GM13976 (cell line): ENCODE data around the gene ALKBH4.

ENCODE experiments used
- DNase-seq: peaks from one replicate; pipeline ENCODE4 v3.0.0; 2012; ENCODE audit warnings: low spot score
- in situ Hi-C: fragments of 300-500 bp; cut with MboI; formaldehyde crosslinking; loops from one replicate; pipeline ENCODE4 v1.12.0; 2022; ENCODE audit warnings: low sequenced_read_pairs, mixed read lengths, inconsistent platforms; ENCODE audit not compliant: unreplicated experiment
- TF ChIP-seq, protein P1 (sequence below): IDR thresholded peaks from 2 replicates; pipeline ENCODE4 v1.5.1; 2012; ENCODE audit warnings: borderline replicate concordance, mild to moderate bottlenecking; ENCODE audit not compliant: insufficient read depth; ENCODE audit errors: extremely low read depth, missing control alignments, control extremely low read depth

Gene ALKBH4

DNA sequence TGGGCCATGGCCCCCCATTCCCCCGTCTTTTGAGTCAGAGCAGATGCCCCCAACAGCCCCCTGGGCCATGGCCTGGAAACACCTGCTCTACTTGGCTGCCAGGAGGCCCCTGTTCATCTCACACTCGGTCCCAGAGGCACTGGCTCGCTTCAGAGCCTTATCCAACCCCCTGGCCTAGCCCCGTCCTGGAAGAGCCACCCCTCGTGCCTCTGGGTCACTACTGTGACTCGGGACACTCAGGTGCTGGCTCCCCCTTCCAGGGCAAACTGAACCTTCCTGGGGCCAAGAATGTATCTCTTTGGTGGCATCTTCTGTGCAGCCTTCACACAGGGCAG is 7.1 kb upstream of the ALKBH4 start:
- TF ChIP-seq, protein P1, sequence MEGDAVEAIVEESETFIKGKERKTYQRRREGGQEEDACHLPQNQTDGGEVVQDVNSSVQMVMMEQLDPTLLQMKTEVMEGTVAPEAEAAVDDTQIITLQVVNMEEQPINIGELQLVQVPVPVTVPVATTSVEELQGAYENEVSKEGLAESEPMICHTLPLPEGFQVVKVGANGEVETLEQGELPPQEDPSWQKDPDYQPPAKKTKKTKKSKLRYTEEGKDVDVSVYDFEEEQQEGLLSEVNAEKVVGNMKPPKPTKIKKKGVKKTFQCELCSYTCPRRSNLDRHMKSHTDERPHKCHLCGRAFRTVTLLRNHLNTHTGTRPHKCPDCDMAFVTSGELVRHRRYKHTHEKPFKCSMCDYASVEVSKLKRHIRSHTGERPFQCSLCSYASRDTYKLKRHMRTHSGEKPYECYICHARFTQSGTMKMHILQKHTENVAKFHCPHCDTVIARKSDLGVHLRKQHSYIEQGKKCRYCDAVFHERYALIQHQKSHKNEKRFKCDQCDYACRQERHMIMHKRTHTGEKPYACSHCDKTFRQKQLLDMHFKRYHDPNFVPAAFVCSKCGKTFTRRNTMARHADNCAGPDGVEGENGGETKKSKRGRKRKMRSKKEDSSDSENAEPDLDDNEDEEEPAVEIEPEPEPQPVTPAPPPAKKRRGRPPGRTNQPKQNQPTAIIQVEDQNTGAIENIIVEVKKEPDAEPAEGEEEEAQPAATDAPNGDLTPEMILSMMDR = no peak
- in situ Hi-C loops = no loop called here
- no peak for DNase-seq

DNA sequence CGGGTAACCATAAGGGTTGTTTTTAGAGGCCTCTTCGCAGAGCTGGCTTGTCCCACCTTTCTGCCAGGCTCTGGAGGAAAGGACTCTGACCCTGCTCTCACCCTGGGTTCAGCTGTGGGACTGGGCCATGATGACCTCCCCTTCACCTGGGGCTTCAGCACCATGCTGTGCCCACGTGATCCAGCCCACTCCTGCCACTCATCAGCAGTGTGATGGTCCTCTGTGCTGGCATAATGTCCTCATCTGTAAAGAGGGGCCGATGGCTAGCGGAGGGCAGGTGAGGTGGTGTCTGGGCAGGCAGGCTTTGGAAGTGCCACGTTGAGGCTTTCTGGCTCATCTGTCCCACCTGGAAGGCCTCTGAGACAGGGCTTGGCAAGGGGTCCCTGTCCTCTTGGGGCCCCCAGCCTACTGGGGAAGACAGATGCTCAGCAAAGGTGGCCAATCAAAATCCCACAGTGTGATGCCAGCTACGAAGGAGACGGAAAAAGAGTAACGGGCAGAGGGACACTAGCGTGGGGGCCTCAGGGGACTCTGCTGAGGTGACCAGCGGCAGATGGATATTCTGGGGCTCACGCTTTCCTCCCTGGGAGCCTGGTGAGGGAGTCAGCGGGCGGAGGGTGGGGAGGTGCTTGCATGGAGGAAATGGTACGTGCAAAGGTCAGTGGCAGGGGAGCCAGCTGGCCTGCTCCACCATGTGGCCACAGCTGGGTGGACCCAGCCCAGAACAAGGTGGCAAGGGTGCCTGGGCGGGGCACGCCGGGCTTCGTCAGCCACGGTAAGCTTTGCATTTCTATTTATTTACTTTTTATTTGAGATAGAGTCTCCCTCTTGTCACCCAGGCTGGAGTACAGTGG is 5.5 kb upstream of the ALKBH4 start:
- in situ Hi-C loops = loop anchor here (5.0 kb wide), 1 partner anchor 58 kb away; no protein-coding TSS in a partner anchor
- TF ChIP-seq, protein P1 = no peak
- DNase-seq = no peak

DNA sequence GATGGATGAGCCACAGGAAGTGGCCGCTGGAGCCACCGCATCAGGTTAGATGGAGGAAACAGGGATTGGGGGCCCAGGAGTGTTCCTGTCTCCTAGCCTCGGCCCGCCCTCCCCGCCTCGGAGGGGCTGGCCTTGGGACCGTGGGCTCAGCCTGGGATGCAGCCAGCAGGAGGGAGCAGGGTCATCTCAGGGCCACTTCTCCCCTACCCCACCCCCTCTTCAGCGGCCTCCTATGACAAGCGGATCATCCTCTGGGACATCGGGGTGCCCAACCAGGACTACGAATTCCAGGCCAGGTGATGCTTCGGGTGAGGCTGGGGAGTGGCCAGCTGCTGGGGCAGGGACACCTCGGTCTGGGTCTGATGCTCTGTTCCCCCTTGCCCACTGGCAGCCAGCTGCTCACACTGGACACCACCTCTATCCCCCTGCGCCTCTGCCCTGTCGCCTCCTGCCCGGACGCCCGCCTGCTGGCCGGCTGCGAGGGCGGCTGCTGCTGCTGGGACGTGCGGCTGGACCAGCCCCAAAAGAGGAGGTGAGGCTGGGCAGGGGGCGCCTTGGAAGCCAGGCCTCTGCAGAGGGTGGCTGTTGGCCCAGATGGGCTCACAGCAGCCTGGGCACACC is 4.8 kb upstream of the ALKBH4 start:
- TF ChIP-seq, protein P1 = no peak
- no peak for DNase-seq
- in situ Hi-C loops = loop anchor here (5.0 kb wide), 1 partner anchor 57 kb away; no protein-coding TSS in a partner anchor

DNA sequence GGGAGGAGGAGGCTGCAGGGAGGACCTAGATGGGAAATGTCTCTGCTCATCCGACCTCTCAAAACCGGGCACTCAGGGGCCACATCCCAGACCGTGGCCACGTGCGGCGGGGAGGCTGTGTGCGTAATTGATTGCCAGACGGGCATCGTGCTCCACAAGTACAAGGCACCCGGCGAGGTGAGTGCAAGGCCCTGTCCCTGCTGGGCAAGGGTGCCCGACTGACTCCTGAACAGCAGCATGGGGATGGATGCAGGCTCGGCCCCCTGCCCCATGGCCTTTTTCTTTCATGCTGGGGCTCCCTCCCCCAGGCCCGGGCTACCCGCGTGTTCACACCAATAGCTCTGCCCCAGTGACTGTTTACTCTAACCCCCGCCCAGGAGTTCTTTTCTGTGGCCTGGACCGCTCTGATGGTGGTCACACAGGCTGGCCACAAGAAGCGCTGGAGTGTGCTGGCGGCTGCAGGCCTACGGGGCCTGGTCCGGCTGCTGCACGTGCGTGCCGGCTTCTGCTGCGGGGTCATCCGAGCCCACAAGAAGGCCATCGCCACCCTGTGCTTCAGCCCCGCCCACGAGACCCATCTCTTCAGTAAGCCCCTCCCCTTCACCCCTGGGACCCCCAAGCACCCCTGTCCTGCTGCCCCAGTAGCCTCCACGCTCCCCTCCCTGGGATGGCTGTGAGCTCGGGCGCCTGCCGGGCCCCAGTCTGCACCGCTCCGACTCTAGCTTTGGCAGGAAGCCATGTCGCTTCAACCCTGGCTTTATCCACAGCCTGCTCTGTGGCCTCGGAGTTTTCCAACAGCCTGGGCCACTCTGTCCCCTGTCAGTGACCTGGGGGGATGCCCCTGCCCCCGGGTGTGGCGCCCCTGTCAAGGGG is 4.1 kb upstream of the ALKBH4 start:
- DNase-seq = no peak
- TF ChIP-seq, protein P1 = no peak
- in situ Hi-C loops = loop anchor here (5.0 kb wide), 1 partner anchor 56 kb away; no protein-coding TSS in a partner anchor

DNA sequence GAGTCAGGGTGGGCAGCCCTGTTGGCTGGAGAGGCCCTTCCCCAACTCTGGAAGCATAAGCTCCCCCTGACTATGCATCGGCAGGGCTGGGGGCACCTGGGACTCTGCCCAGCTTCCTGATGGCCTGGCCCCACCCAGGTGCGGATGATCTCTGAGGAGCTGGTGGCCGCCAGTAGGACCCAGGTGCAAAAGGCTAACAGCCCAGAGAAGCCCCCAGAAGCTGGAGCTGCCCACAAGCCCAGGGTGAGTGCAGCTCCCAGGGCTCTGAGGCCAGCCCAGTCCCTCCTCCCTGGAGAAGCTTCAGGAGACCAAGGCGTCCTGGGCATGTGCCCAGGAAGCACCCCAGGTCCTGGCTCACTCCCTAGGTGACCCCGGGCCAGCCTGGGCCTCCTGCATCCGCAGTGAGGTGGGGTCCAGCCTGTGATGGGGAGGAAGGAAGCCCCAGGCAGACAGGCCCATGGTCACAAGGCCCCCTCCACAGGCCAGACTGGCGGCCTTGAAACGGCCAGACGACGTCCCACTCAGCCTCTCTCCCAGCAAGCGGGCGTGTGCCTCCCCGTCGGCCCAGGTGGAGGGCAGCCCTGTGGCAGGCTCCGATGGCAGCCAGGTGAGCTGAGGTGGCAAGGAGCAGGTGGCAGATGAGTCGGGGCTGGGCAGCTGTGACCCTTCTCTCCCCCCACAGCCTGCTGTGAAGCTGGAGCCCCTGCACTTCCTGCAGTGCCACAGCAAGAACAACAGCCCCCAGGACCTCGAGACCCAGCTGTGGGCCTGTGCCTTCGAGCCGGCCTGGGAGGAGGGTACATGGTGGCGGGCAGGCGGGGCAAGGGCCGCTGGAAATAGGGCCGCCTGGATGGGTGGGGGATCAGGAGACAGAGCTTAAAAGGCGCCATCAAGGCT is 3.2 kb upstream of the ALKBH4 start:
- in situ Hi-C loops = loop anchor here (5.0 kb wide), 1 partner anchor 56 kb away; no protein-coding TSS in a partner anchor
- TF ChIP-seq, protein P1 = no peak
- DNase-seq = no peak
